GM12878 (cell line): ENCODE results near the gene SPAG9. TPM values are rescaled to one million over a fixed set of nuclear protein-coding genes. Genes with fewer than 3 reads are reported as not detected.

Source experiments
- ATAC-seq: fragments of 200-7000 bp; cut with Tn5 transposase; 3 replicates; pipeline ENCODE4 v1.9.1; 2020; ENCODE audit warnings: mild to moderate bottlenecking, moderate library complexity
- BruUV-seq: library from RNA; stranded (reverse); fragments of 400-500 nt; replicated peaks from 2 replicates; lab custom pipeline; 2021; lab: Mats Ljungman, UMichigan
- CTCF ChIA-PET: fragments of 300-600 bp; sonication (Branson Sonifier 250); formaldehyde crosslinking; extraction: SDS; loops from one replicate; lab custom pipeline; 2021; ENCODE audit warnings: inconsistent platforms; lab: Yijun Ruan, JAX
- POLR2A ChIA-PET: fragments of 350-600 bp; formaldehyde crosslinking; extraction: SDS; loops from one replicate; lab custom pipeline; 2021; ENCODE audit warnings: inconsistent platforms; lab: Charles Lee
- RAD21 ChIA-PET: fragments of 300-600 bp; sonication (Branson Sonifier 250); formaldehyde crosslinking; loops from one replicate; lab custom pipeline; 2023; ENCODE audit warnings: antibody characterized with exemption; ENCODE audit not compliant: unreplicated experiment; lab: Charles Lee
- SMC1A ChIA-PET: fragments of 300-600 bp; sonication (Branson Sonifier 250); formaldehyde crosslinking; loops from one replicate; lab custom pipeline; 2023; ENCODE audit not compliant: unreplicated experiment, uncharacterized antibody; lab: Charles Lee
- DNase-seq: peaks from one replicate; pipeline ENCODE4 v3.0.0-alpha.2; 2011; ENCODE audit warnings: low read depth, low spot score
- FAIRE-seq: peaks from 3 replicates; lab custom pipeline; 2011; peaks lifted over from hg19 to GRCh38; lab: Jason Lieb, UNC
- H2AFZ ChIP-seq: 2 replicates; pipeline ENCODE4 v1.6.0; 2011; ENCODE audit warnings: low read depth, low read length, control low read depth; ENCODE audit not compliant: control insufficient read depth
- H3K27ac ChIP-seq: 2 replicates; pipeline ENCODE4 v1.5.1; 2011; ENCODE audit warnings: control low read depth; ENCODE audit not compliant: control insufficient read depth, insufficient read depth
- H3K27me3 ChIP-seq, 2 experiments: replicated peaks in 1 of 2; 2 replicates each; pipeline versions ENCODE4 v1.6.0 to v1.6.1; 2011; ENCODE audit warnings: low read length in 1 of 2; ENCODE audit not compliant: control insufficient read depth in 2 of 2, insufficient read depth in 2 of 2
- H3K36me3 ChIP-seq, 2 experiments: 2 replicates each; pipeline ENCODE4 v1.5.1; 2011; ENCODE audit warnings: low read length in 1 of 2; ENCODE audit not compliant: control insufficient read depth in 2 of 2, insufficient read depth in 2 of 2
- H3K4me1 ChIP-seq: 2 replicates; pipeline ENCODE4 v1.6.1; 2011; ENCODE audit warnings: mild to moderate bottlenecking, low read length, moderate library complexity, mixed read lengths; ENCODE audit not compliant: control insufficient read depth, insufficient read depth
- H3K4me2 ChIP-seq: 2 replicates; pipeline ENCODE4 v1.6.0; 2011; ENCODE audit warnings: control low read depth; ENCODE audit not compliant: control insufficient read depth, insufficient read depth
- H3K4me3 ChIP-seq: fragments of 200-600 bp; sonication (generic); 2 replicates; pipeline ENCODE4 v1.5.1; 2016
- H3K79me2 ChIP-seq: 2 replicates; pipeline ENCODE4 v1.6.0; 2011; ENCODE audit warnings: low read length; ENCODE audit not compliant: control insufficient read depth, insufficient read depth
- H3K9ac ChIP-seq: 2 replicates; pipeline ENCODE4 v1.8.0; 2011; ENCODE audit warnings: low read length, control low read depth, mixed read lengths; ENCODE audit not compliant: control insufficient read depth, insufficient read depth
- H3K9me3 ChIP-seq: replicated peaks from 3 replicates; pipeline ENCODE4 v1.5.1; 2011; ENCODE audit warnings: mild to moderate bottlenecking, low read length; ENCODE audit not compliant: control insufficient read depth, insufficient read depth
- H4K20me1 ChIP-seq: 2 replicates; pipeline ENCODE4 v1.6.0; 2011; ENCODE audit not compliant: control insufficient read depth, insufficient read depth
- CBFB ChIP-seq: IDR thresholded peaks from 2 replicates; pipeline ENCODE4 v1.6.1; 2016; ENCODE audit warnings: antibody characterized with exemption, low read depth
- CUX1 ChIP-seq: IDR thresholded peaks from 2 replicates; pipeline ENCODE4 v1.6.1; 2012; ENCODE audit warnings: improper control_type of control experiment, low read depth, low read length; ENCODE audit not compliant: insufficient replicate concordance
- ELK1 ChIP-seq: IDR thresholded peaks from 2 replicates; pipeline ENCODE4 v1.6.1; 2012; ENCODE audit warnings: low read depth, low read length, improper control_type of control experiment
- MEF2B ChIP-seq: fragments of 450-650 bp; IDR thresholded peaks from 2 replicates; pipeline ENCODE4 v1.6.1; 2018; ENCODE audit warnings: mild to moderate bottlenecking, moderate library complexity; ENCODE audit not compliant: partially characterized antibody, poor library complexity, severe bottlenecking
- NR2C1 ChIP-seq: fragments of 450-650 bp; IDR thresholded peaks from 2 replicates; pipeline ENCODE4 v1.6.1; 2017; ENCODE audit warnings: antibody characterized with exemption, mild to moderate bottlenecking, moderate library complexity
- SMARCA5 ChIP-seq: fragments of 450-650 bp; IDR thresholded peaks from 2 replicates; pipeline ENCODE4 v1.6.1; 2017; ENCODE audit warnings: mild to moderate bottlenecking
- ZNF24 ChIP-seq: fragments of 450-650 bp; IDR thresholded peaks from 2 replicates; pipeline ENCODE4 v1.6.1; 2017; ENCODE audit warnings: antibody characterized with exemption, mild to moderate bottlenecking
- WGBS: methylation state at CpG from one replicate; pipeline ENCODE4 v1.1.6; 2016; ENCODE audit warnings: low lambda C conversion rate; ENCODE audit not compliant: insufficient replicate concordance, insufficient coverage; ENCODE audit errors: missing lambda C conversion rate; 5-methylcytosine and 5-hydroxymethylcytosine counted together
- in situ Hi-C: fragments of 300-500 bp; cut with MboI; formaldehyde crosslinking; loops from 9 replicates; pipeline ENCODE4 v1.14.3; 2018; ENCODE audit warnings: mixed read lengths
- intact Hi-C: fragments of 100-400 bp; cut with micrococcal nuclease; formaldehyde crosslinking; loops from one replicate; pipeline ENCODE4 v1.14.2; 2022; ENCODE audit not compliant: unreplicated experiment
- polyA plus RNA-seq, 11 experiments: library from polyadenylated mRNA; depleted of rRNA in 4 of 11; unstranded in 6 of 11; stranded (reverse) in 5 of 11; fragments of >200 nt; fragmentation: Nextera tagmentation in 4 of 11; fragmentation: Illumina TruSeq in 1 of 11; extraction: Ambion mirVana in 4 of 11; extraction: Trizol in 1 of 11; gene quantifications; 1 replicate in 1 of 11; 2 replicates in 10 of 11; pipeline versions ENCODE4 v1.2.1 to v1.2.3, GENCODE V29; 2011 to 2016; ENCODE audit warnings: inconsistent platforms in 2 of 11, missing spikeins in 2 of 11, low read depth in 1 of 11
- total RNA-seq, 4 experiments: library from RNA; depleted of rRNA in 3 of 4; stranded (reverse); fragments of >200 nt in 3 of 4; fragmentation: Illumina TruSeq in 1 of 4; extraction: Trizol in 1 of 4; gene quantifications; 2 replicates each; pipeline versions ENCODE4 v1.2.1 to v1.2.3, GENCODE V29; 2013 to 2021

SPAG9 gene
- total and polyA plus RNA-seq, 10 of the 15 experiments (the other 5 are each of a cell fraction or from before 2014, with no cell fraction given) = 6.6 to 42.0 (median 24.9) TPM

GRCh38 chr17:50972577-50972976 lies 148.1 kb downstream of the SPAG9 start:
- Histone ChIP-seq H3K36me3 (peaks cover 0 to 10% of the 10 kb centered on the region in 2 experiments; a peak in 2 of 4 replicates), H2AFZ (no peak overlapping the region), H3K4me2 (no peak overlapping the region), H4K20me1 (no peaks in the 10 kb centered on the region), H3K27ac (no peak overlapping the region), H3K27me3 (no peaks in the 10 kb centered on the region), H3K4me1 (no peaks in the 10 kb centered on the region), H3K4me3 (no peak overlapping the region), H3K9ac (no peak overlapping the region), H3K79me2 (no peaks in the 10 kb centered on the region), H3K9me3 (no peaks in the 10 kb centered on the region)
- no peak for ATAC-seq
- SMC1A ChIA-PET = no interaction called here
- POLR2A ChIA-PET = no interaction called here
- in situ Hi-C loops (no loop called here), intact Hi-C loops (no loop called here)
- BruUV-seq = no TSS peak
- CTCF ChIA-PET = no interaction called here
- WGBS = 95% methylated on average over 5 of the region's 5 CpGs
- RAD21 ChIA-PET = no interaction called here
- no peak for TF ChIP-seq CBFB
- no peak for TF ChIP-seq CUX1
- no peak for TF ChIP-seq SMARCA5
- no peak for TF ChIP-seq ELK1
- no peak for TF ChIP-seq ZNF24
- no peak for TF ChIP-seq MEF2B
- TF ChIP-seq NR2C1 = no peak
- FAIRE-seq = no peak
- no peak for DNase-seq
